ENCODE measurements around the gene ST3GAL6. TPM values are rescaled to one million over a fixed set of nuclear protein-coding genes. Genes with fewer than 3 reads are reported as not detected.

Gene ST3GAL6
- total and polyA plus RNA-seq, 2 of the 8 experiments (the other 6 are each of a cell fraction or from before 2014, with no cell fraction given): 3.3 to 6.1 TPM

DNA sequence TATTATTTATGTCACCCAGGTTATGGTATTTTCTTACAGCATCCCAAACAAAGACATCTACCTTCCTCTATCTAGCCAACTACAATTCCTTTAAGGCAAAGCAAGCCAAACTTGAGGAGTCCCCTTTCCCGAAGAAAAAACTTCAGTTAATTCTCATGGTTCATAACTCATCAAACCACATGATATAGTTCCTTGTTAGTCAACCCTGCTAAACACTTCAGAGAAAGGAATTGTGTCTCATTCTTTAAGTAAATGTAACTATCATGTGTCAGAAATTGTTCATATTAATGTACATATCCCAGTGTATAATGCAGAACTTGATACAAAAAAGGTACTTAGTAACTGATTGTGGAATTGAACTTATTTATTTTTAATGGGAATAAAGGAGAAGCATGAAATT lies 44.4 kb downstream of the ST3GAL6 start:
- WGBS, 2 experiments (ENCODE audit: extremely low coverage in 1 of 2, insufficient coverage in 1 of 2, insufficient read length in 1 of 2, insufficient replicate concordance in 2 of 2, low coverage in 1 of 2, low lambda C conversion rate in 2 of 2, missing lambda C conversion rate in 1 of 2): 93% methylated on average over 1 of the region's 1 CpG; no CpG with 5 or more reads in 1 of the 2 experiments
- POLR2A ChIA-PET (ENCODE audit: partially characterized antibody): no interaction called here
- H3K9ac ChIP-seq (replicated peaks in 1 of 4; ENCODE audit: extremely low read depth in 1 of 4, low read depth in 3 of 4, low read length in 3 of 4): no peak overlapping the region
- TF ChIP-seq RNF2 (IDR thresholded peaks at IDR 0.05; ENCODE audit: borderline replicate concordance, low read depth, low read length, missing control alignments, poor library complexity, severe bottlenecking) (no peak), ZNF274 (IDR thresholded peaks at IDR 0.05; ENCODE audit: borderline replicate concordance, extremely low read depth, low read length) (no peak), E2F6 (IDR thresholded peaks at IDR 0.05) (no peak), TEAD4 (IDR thresholded peaks at IDR 0.05; ENCODE audit: low read depth, low read length) (no peak), KDM5A (IDR thresholded peaks at IDR 0.05; ENCODE audit: low read length) (no peak), HDAC6 (IDR thresholded peaks at IDR 0.05; ENCODE audit: low read depth, low read length) (no peak), POLR2AphosphoS5 (IDR thresholded peaks at IDR 0.05; ENCODE audit: low read depth, low read length) (no peak), TCF12 (IDR thresholded peaks at IDR 0.05; ENCODE audit: low read depth, low read length) (no peak), MAFK (IDR thresholded peaks at IDR 0.05; ENCODE audit: low read depth, low read length) (no peak), EGR1 (IDR thresholded peaks at IDR 0.05; ENCODE audit: borderline replicate concordance, low read depth, low read length) (no peak), YY1 (IDR thresholded peaks at IDR 0.05; ENCODE audit: low read depth, low read length) (no peak)
- TF ChIP-seq, protein P1, sequence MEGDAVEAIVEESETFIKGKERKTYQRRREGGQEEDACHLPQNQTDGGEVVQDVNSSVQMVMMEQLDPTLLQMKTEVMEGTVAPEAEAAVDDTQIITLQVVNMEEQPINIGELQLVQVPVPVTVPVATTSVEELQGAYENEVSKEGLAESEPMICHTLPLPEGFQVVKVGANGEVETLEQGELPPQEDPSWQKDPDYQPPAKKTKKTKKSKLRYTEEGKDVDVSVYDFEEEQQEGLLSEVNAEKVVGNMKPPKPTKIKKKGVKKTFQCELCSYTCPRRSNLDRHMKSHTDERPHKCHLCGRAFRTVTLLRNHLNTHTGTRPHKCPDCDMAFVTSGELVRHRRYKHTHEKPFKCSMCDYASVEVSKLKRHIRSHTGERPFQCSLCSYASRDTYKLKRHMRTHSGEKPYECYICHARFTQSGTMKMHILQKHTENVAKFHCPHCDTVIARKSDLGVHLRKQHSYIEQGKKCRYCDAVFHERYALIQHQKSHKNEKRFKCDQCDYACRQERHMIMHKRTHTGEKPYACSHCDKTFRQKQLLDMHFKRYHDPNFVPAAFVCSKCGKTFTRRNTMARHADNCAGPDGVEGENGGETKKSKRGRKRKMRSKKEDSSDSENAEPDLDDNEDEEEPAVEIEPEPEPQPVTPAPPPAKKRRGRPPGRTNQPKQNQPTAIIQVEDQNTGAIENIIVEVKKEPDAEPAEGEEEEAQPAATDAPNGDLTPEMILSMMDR (IDR thresholded peaks at IDR 0.05; ENCODE audit: control extremely low read depth in 1 of 3, insufficient read depth in 1 of 3, low read depth in 1 of 3, low read length in 3 of 3): no peak

More for the DNA sequence above, 44.4 kb downstream of the ST3GAL6 start:
- no peak overlapping the region for H2BK15ac ChIP-seq (ENCODE audit: low read length)
- no peak overlapping the region for H2BK120ac ChIP-seq (replicated peaks; ENCODE audit: low read depth, low read length)
- DNase-seq (ENCODE audit: low read depth in 1 of 2, low spot score in 2 of 2) (no peak), FAIRE-seq (no peak)
- H3K18ac ChIP-seq (ENCODE audit: extremely low read depth, low read length): no peak overlapping the region
- no peak overlapping the region for H3K4me2 ChIP-seq (ENCODE audit: insufficient read depth in 1 of 2, low read depth in 2 of 2, low read length in 2 of 2)
- H3K36me3 ChIP-seq (ENCODE audit: control insufficient read depth in 2 of 4, insufficient read depth in 4 of 4, low read length in 3 of 4): peaks cover 6 to 55% (median 31%) of the 10 kb centered on the region in 4 experiments
- no peak overlapping the region for H4K5ac ChIP-seq (ENCODE audit: insufficient read length, low read depth, low read length)
- no peak overlapping the region for H2BK12ac ChIP-seq (ENCODE audit: low read depth, low read length)
- H4K91ac ChIP-seq (replicated peaks; ENCODE audit: insufficient read length, low read length): no peak overlapping the region
- H2BK20ac ChIP-seq (ENCODE audit: low read length): no peak overlapping the region
- H3K9me3 ChIP-seq (ENCODE audit: insufficient read depth in 2 of 2, low read depth in 1 of 2, low read length in 1 of 2): no peaks in the 10 kb centered on the region
- H3K23ac ChIP-seq (ENCODE audit: insufficient read length): no peak overlapping the region
- H4K8ac ChIP-seq (ENCODE audit: extremely low read depth, insufficient read depth, low read length): no peak overlapping the region
- H3K23me2 ChIP-seq (ENCODE audit: low read depth, low read length): no peaks in the 10 kb centered on the region
- H3K14ac ChIP-seq (ENCODE audit: insufficient read length): no peak overlapping the region
- H3K79me2 ChIP-seq (ENCODE audit: control insufficient read depth in 1 of 2, insufficient read depth in 2 of 2, low read length in 2 of 2): no peaks in the 10 kb centered on the region
- no peak overlapping the region for H3K4ac ChIP-seq (replicated peaks; ENCODE audit: insufficient read length, low read depth, low read length)
- no peak overlapping the region for H3K4me3 ChIP-seq (ENCODE audit: extremely low read depth in 1 of 4, insufficient read depth in 2 of 4, low read depth in 3 of 4, low read length in 4 of 4)
- no peak overlapping the region for H2AK5ac ChIP-seq (ENCODE audit: low read depth, low read length)
- no peak overlapping the region for H2BK5ac ChIP-seq (ENCODE audit: low read depth, low read length)
- no peak overlapping the region for H3K27ac ChIP-seq (ENCODE audit: low read depth, low read length)
- H3K79me1 ChIP-seq (ENCODE audit: low read depth, low read length): no peaks in the 10 kb centered on the region
- no peaks in the 10 kb centered on the region for H3K4me1 ChIP-seq (replicated peaks in 1 of 4; ENCODE audit: control insufficient read depth in 3 of 4, insufficient read depth in 4 of 4, low read length in 3 of 4)
- no peak overlapping the region for H2AFZ ChIP-seq (ENCODE audit: low read length)
- peaks cover 0 to 2% of the 10 kb centered on the region in 2 experiments for H4K20me1 ChIP-seq (replicated peaks in 1 of 2; ENCODE audit: control insufficient read depth in 1 of 2, insufficient read depth in 2 of 2, low read length in 2 of 2)
- H3K56ac ChIP-seq (replicated peaks; ENCODE audit: insufficient read length, low read depth, low read length): no peak overlapping the region
- no peaks in the 10 kb centered on the region for H3K27me3 ChIP-seq (replicated peaks in 1 of 4; ENCODE audit: control insufficient read depth in 3 of 4, extremely low read depth in 1 of 4, insufficient read depth in 3 of 4, low read length in 3 of 4)
- CTCF ChIA-PET (ENCODE audit: partially characterized antibody): no interaction called here
